WI38 (cell line): ENCODE results near the gene GLG1.

ENCODE experiments used
- H3K4me3 ChIP-seq: 2 replicates; pipeline ENCODE4 v1.5.1; 2011; ENCODE audit warnings: low read depth, mild to moderate bottlenecking, control low read depth, low read length
- TF ChIP-seq, protein P1 (sequence below): IDR thresholded peaks from 2 replicates; pipeline ENCODE4 v1.5.1; 2012; ENCODE audit warnings: low read depth, mild to moderate bottlenecking, control low read depth, low read length

Gene GLG1

DNA sequence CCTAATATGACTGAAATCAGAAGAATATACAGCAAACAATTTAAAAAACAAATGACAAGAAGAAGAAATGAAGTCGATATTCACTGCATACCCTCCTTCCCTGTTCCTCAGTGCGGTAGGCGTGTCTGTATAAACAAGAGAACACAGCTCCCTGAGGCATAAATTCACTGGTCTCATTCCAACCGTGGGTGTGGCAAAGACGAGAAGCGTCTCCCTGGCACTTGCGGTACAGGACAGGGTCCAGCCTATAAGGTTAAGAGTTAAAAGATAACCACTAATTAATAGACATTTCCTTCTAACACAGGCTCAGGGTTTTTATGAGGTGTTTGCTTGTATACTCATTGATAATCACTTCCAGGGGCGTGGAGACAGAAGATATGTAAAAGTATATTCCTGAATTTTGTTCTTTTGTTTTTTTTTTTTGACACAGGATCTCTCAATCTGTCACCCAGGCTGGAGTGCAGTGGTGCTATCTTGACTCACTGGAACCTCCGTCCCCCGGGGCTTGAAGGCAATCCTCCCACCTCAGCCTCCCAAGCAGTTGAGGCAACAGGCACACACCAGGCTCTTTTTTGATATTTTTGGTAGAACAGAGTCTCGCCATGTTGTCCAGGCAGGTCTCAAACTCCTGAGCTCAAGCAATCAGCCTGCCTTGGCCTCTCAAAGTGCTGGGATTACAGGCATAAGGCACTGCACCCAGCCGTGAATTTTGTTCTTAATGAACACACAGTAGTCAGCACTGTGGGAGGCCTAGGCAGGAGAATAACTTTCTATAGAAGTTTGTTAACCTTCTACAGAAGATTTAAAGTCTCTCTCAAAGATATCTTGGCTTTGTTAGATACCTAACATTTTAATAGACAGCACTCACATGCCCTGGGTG is 126.5 kb downstream of the GLG1 start:
- TF ChIP-seq, protein P1, sequence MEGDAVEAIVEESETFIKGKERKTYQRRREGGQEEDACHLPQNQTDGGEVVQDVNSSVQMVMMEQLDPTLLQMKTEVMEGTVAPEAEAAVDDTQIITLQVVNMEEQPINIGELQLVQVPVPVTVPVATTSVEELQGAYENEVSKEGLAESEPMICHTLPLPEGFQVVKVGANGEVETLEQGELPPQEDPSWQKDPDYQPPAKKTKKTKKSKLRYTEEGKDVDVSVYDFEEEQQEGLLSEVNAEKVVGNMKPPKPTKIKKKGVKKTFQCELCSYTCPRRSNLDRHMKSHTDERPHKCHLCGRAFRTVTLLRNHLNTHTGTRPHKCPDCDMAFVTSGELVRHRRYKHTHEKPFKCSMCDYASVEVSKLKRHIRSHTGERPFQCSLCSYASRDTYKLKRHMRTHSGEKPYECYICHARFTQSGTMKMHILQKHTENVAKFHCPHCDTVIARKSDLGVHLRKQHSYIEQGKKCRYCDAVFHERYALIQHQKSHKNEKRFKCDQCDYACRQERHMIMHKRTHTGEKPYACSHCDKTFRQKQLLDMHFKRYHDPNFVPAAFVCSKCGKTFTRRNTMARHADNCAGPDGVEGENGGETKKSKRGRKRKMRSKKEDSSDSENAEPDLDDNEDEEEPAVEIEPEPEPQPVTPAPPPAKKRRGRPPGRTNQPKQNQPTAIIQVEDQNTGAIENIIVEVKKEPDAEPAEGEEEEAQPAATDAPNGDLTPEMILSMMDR, result no peak
- no peak overlapping the region for H3K4me3 ChIP-seq

DNA sequence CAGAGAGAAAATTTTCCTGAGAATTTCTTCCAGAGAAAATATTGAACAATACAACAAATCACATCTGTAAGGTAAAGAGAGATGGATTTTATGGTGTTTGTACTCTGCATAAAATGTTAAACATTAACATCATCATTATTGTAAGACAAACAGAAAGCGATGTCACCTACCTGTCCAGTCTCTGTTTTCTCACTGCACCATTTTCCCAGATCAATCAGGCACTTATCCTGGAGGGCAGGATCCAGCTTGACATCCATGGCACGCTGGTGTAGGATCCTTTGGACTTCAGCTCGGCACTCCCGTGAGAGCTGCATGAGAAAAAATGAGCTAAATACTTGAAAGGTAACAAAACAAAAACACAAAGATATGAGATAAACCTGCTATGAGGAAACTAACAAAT is 129.7 kb downstream of the GLG1 start:
- H3K4me3 ChIP-seq, result no peak overlapping the region
- TF ChIP-seq, protein P1, result no peak

DNA sequence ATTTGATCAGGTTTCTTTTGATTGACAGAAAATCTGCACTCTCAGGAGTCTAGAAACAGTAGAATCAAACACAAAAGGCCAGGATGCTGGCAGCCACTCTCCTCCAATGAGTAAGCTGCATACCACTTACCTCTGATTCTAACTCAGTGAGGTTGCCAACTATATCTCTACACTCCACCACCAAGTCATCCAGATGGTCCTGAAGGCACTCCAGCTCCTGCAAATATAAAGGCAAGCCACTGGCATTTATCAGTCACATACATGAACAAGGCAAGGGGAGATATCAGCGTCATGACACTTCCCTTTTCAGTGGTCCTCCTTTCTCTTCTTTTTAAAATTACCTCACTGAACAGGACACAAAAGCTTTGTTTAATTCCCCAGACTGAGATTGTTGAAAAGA is 132.5 kb downstream of the GLG1 start:
- no peak overlapping the region for H3K4me3 ChIP-seq
- TF ChIP-seq, protein P1, result no peak

DNA sequence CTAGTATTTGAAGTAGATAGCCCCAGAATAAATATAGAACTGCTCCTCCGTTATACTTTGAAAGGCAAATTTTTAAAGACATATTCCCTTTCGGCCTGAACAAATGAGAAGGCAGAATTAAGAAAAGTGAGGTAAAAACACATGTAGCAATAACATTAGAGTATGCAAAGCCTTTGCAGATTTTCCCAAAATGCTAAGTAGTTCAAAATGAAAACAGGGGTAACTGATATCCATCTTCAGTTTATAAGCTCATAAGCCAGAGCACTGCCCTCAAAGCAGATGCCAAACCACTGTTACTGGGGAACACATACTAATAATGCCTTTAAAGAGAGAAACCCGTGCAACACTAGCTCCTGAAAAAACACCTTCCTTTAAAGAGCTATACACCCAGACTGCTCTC is 134.4 kb downstream of the GLG1 start:
- no peak overlapping the region for H3K4me3 ChIP-seq
- TF ChIP-seq, protein P1, result no peak

GRCh38 chr16:74472010-74472409 is 134.9 kb downstream of the GLG1 start:
- TF ChIP-seq, protein P1, result no peak
- no peak overlapping the region for H3K4me3 ChIP-seq

DNA sequence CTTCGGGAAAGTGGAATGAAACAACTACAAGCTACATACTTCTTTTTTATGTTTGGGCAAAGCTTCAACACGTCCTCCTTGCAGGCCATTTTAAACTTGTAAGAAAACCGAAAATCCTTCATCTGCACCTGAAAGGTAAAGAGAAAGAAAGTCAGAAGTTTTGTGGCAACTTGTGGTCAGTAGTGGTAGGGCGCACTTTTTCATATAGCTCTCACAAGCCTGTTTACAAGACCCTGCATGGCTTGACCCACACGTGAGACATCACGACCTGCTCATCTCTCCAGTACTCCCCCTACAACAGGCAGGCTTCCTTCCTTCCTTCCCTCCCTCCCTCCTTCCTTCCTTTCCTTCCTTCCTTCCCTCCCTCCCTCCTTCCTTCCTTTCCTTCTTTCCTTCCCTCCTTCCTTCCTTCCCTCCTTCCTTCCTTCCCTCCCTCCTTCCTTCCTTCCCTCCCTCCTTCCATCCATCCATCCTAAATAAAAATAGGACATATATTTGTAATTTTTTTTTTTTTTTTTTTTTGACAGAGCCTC is 136.9 kb downstream of the GLG1 start:
- TF ChIP-seq, protein P1, result no peak

GRCh38 chr16:74468807-74469525 is 137.9 kb downstream of the GLG1 start:
- TF ChIP-seq, protein P1, result no peak
- no peak overlapping the region for H3K4me3 ChIP-seq

More for the DNA sequence above, 136.9 kb downstream of the GLG1 start:
- no peak overlapping the region for H3K4me3 ChIP-seq
